ENCODE data around the gene SLC25A47. TPM values are rescaled to one million over a fixed set of nuclear protein-coding genes. Genes with fewer than 3 reads are reported as not detected.

Gene SLC25A47
- total RNA-seq, 1 experiment from 2014 or later = 0.13 TPM

GRCh38 chr14:100320157-100320856 lies 2.8 kb upstream of the SLC25A47 start:
- Histone ChIP-seq H3K14ac (ENCODE audit: insufficient read depth, low read length) (no peak overlapping the region), H3K27me3 (ENCODE audit: insufficient read depth, low read length) (no peaks in the 10 kb centered on the region), H2BK12ac (ENCODE audit: insufficient read length, low read depth, low read length) (no peak overlapping the region), H2BK5ac (ENCODE audit: insufficient read length, low read length) (no peak overlapping the region), H4K5ac (ENCODE audit: insufficient read length, low read depth, low read length) (no peak overlapping the region), H2BK20ac (ENCODE audit: low read depth, low read length, poor library complexity, severe bottlenecking) (no peak overlapping the region), H3K4ac (ENCODE audit: low read depth, low read length) (no peak overlapping the region), H3K9ac (ENCODE audit: extremely low read depth, insufficient read length, low read length) (no peak overlapping the region), H3K79me1 (ENCODE audit: insufficient read depth, low read depth, low read length, poor library complexity, severe bottlenecking) (no peaks in the 10 kb centered on the region), H3K23ac (ENCODE audit: insufficient read length, low read depth, low read length) (no peak overlapping the region), H2AFZ (ENCODE audit: low read length) (no peak overlapping the region), H4K8ac (replicated peaks; ENCODE audit: insufficient read length, low read depth, low read length) (no peak overlapping the region), H3K4me1 (ENCODE audit: insufficient read depth, low read length) (no peaks in the 10 kb centered on the region), H2BK120ac (ENCODE audit: low read depth, low read length, poor library complexity, severe bottlenecking) (no peak overlapping the region), H3K79me2 (ENCODE audit: insufficient read depth, low read length) (no peaks in the 10 kb centered on the region), H3K27ac (ENCODE audit: insufficient read length, low read depth, low read length) (no peak overlapping the region), H3T11ph (ENCODE audit: low read length) (no peak overlapping the region), H3K9me3 (ENCODE audit: control insufficient read depth, low read depth, low read length) (no peaks in the 10 kb centered on the region), H3K18ac (ENCODE audit: insufficient read length, low read depth, low read length) (no peak overlapping the region), H4K20me1 (ENCODE audit: control insufficient read depth, insufficient read depth, insufficient read length) (no peaks in the 10 kb centered on the region), H4K91ac (ENCODE audit: insufficient read length, low read depth, low read length) (no peak overlapping the region), H2AK5ac (ENCODE audit: insufficient read length, low read length) (no peak overlapping the region), H2BK15ac (ENCODE audit: low read depth, low read length) (no peak overlapping the region), H3K23me2 (ENCODE audit: insufficient read length, low read depth, low read length, poor library complexity, severe bottlenecking) (no peaks in the 10 kb centered on the region), H3K56ac (ENCODE audit: insufficient read length, low read depth, low read length) (no peak overlapping the region), H3K4me2 (ENCODE audit: insufficient read depth, insufficient read length, low read length) (no peak overlapping the region)
- Mint-ChIP-seq H3K9me3 (no peaks in the 10 kb centered on the region; a peak in 1 of 5 replicates), H3K27ac (no peak overlapping the region), H3K4me1 (peaks cover 9 to 12% of the 10 kb centered on the region in 2 experiments; a peak in 3 of 4 replicates), H3K36me3 (ENCODE audit: insufficient read depth in 1 of 3, low read depth in 3 of 3) (no peaks in the 10 kb centered on the region), H3K27me3 (ENCODE audit: low read depth) (peaks cover 1% of the 10 kb centered on the region), H3K4me3 (no peak overlapping the region)
- 100% methylated on average over 1 of the region's 12 CpGs for WGBS (ENCODE audit: extremely low coverage, insufficient read length, low lambda C conversion rate)
- no peak for DNase-seq
- TF ChIP-seq CTCF (conservative IDR thresholded peaks at IDR 0.05) = no peak
